ENCODE results near the gene AK1.

DNA sequence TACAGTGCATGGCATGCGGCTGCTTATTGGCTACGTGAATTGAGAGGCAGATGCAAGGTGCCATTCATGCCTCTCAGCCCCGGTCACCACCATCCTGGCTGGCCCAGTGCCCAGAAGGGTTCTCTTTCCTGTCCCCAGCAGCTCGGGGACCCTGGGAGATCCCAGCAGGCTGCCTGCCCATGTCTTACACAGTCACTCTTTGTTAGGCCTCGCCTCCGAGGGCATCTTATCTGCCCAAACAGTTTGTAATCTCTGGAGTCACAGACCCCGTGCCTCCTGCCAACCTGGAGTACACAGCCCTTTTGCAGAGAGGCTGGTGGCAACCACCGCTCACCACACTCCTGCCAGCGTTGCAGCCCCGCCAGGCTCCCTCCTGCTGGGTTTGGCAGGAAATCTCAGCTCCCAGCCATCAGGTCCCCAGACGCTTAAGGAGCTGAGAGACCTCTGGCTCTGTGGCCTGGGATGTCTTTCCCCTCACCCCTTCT, 7.0 kb upstream of the AK1 start:
- TF ChIP-seq, protein P1, sequence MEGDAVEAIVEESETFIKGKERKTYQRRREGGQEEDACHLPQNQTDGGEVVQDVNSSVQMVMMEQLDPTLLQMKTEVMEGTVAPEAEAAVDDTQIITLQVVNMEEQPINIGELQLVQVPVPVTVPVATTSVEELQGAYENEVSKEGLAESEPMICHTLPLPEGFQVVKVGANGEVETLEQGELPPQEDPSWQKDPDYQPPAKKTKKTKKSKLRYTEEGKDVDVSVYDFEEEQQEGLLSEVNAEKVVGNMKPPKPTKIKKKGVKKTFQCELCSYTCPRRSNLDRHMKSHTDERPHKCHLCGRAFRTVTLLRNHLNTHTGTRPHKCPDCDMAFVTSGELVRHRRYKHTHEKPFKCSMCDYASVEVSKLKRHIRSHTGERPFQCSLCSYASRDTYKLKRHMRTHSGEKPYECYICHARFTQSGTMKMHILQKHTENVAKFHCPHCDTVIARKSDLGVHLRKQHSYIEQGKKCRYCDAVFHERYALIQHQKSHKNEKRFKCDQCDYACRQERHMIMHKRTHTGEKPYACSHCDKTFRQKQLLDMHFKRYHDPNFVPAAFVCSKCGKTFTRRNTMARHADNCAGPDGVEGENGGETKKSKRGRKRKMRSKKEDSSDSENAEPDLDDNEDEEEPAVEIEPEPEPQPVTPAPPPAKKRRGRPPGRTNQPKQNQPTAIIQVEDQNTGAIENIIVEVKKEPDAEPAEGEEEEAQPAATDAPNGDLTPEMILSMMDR (IDR thresholded peaks at IDR 0.05) = no peak
- no peak for TF ChIP-seq POLR2A (IDR thresholded peaks at IDR 0.05)

Data from adrenal gland (tissue), 5 donors.